ENCODE results near the gene ANGEL1.

Gene ANGEL1

DNA sequence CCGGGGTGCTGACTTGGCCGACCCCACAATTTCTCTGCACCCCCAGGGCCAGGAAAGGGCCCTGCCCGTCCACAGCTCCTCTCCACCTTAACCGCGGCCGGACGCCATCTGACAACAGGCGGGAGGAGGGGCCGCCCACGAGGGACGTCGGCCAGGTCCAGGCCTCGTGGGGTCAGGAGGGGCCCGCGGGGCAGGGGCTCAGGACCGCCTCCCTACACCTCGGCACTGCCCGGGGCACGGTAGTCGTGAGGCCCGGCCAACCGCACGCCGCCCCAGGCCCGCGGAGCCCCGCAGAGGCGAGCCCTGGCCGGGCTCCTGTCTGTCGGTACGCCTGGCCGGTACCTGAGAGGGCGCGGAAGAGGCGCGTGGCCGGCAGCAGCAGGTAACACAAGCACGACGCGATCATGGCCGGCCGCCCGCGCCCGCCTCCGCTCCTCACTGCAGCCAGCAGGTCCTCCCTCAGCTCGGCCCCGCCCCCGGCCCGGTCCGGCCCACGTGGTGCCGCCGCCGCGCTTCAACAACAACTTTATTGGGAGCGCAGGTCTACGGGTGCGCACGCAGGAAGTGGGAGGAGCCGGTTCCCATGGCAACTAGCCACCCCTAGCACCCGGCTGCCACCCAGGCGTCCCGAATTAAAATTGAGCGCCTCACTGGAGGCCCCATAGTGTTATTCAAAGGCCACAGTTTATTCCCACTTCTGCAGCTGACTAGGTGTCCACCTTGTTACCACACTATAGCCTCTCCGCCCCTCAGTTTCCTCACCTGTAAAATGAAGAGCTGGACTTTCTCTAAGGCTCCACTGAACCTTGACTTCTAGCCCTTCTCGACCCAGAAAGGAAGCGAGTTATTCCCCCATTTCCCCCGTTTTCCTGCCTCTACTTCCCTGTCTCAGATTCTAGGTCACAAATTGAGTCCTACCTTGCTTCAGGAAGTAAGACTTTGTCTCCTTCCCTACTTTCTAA, at the start of gene ANGEL1:
Gene ANGEL1, minus strand, starts transcription at position 461 of the 962 bp plus-strand sequence. Its CDS starts 55 bp downstream, at position 406.
- peak; percentile 64 for DNase-seq

DNA sequence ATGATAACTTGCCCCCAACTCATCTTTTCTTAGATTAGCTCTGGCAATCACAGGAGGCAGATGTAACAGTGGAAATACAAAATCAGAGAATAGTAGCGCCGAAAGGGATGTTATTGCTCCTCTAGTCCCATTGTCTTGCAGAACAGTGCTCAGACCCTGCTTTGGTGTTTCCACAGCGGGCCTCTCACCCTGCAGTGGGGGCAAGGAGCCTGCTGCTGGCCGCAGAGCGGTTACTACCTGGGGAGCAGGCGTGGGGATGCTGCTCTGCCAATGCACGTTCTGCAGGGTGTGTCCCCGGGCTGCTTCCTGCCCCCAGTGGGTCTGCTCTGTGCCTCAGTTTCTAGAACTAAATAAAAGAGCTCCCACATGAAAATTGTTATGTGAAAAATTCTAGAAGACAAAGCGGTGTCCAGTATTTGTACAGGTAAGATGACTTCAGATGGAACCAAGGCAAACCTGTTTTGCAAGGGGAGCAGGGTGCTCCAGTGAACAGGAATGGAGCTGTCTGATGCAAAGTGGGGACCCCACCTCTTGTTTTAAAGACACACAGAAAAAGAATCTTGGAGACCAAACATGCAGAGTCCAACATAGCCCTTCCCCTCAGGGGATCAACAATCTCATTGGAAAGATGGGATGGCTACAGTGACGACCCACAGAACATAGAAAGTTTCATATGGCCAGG, 49.0 kb upstream of the ANGEL1 start:
- no peak for DNase-seq

DNA sequence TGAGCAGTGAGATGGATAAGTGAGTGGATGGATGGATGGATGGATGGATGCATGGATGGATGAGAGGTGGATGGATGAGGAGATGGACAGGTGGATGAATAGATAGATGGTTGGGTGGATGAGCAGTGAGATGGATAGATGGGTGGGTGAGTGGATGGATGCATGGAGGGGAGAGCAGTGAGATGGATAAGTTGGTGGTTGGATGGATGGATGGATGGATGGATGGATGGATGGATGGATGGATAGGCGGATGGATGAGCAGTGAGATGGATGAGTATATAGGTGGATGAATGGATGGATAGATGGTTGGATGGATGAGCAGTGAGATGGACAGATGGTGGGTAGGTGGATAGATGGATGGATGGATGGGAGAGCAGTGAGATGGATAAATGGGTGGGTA, 44.1 kb upstream of the ANGEL1 start:
- DNase-seq: no peak

DNA sequence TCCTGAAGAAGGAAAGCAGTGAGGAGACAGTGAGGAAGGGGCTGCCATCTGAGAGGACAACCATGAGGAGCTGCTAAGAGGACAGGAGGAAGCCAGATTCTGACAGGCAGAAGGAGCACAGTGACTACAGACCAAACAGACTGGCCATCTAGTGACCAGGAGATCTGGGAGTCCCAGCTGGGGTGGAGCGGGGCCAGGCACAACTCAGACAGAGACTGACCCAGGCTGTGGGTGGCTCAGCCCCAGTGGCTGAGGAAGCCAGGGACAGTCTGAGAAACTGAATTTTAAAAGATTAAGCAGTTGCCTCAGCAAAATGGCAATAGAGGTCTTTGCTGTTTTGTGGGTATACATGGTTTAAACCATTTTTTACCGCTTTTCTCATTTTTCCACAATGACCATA, 42.4 kb upstream of the ANGEL1 start:
- no peak for DNase-seq

GRCh38 chr14:76848879-76849278, 36.2 kb upstream of the ANGEL1 start:
- DNase-seq: no peak

GRCh38 chr14:76846331-76847047, 33.8 kb upstream of the ANGEL1 start:
- DNase-seq: no peak

GRCh38 chr14:76844223-76844622, 31.5 kb upstream of the ANGEL1 start:
- no peak for DNase-seq

- DNase-seq: no peak
These were observed 29.7 kb upstream of the ANGEL1 start for GRCh38 chr14:76842414-76842813.

DNA sequence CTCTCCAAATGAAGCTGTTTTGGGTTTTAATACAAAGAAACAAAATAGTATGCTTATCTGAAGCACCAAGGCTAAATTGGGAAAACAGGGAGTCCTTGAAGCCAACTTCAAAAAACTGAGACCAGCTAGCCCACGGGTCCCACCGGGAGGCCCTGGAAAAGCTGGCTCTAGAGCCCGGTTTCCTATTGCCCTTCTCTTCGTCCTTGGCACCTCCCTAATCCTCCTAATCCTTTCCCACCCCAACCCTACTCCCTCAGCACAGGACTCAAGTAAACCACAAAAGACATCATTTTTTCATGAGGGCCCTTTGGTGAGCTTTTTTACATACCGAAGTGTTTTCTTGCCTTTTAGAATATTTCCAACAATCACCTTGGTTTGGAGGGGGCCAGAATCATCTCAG, 24.8 kb upstream of the ANGEL1 start:
- no peak for DNase-seq

DNA sequence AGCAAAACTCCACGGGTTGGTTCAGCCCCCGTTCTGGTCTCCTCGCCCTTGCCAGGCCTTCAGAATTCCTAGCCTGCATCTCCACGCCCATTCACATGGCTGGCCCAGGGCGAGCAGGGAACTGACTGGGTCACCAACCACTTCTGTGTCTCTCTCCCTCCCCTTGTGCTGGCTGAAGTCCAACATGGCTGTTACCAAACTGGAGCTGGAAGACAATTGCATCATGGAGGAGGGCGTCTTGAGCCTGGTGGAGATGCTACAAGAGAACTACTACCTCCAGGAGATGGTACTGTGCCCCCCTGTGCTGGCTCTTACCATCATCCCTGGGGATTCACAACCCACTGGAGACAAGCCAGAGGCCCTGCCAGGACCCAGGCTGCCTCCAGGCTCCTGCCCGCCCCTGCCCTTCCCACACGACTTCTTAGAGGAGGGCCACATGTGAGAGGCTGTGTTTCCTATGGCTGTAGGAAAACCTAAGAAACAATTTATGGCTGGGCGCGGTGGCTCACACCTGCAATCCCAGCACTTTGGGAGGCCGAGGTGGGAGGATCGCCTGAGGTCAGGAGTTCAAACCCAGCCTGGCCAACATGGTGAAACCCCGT, 23.4 kb upstream of the ANGEL1 start:
- no peak for DNase-seq

DNA sequence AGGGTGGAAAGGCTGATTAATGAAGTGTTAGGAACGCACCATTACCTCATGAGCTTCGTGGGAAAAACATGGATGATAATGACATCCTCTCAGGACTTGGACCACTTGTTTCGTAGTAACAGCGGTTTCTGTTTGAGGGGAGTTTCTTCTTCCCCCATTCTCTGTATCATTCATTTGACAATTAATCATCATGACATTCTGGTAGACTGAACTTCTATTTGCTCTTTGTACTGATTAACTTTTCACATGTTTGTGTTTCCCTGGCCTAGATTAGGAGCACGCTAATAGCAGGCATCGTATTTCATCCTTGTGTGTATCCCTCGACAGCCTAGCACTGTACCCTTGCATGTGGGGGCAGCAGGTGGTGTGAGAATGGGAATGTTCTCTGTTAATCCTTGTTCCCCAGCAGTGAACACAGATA, 21.6 kb upstream of the ANGEL1 start:
- no peak for DNase-seq

DNA sequence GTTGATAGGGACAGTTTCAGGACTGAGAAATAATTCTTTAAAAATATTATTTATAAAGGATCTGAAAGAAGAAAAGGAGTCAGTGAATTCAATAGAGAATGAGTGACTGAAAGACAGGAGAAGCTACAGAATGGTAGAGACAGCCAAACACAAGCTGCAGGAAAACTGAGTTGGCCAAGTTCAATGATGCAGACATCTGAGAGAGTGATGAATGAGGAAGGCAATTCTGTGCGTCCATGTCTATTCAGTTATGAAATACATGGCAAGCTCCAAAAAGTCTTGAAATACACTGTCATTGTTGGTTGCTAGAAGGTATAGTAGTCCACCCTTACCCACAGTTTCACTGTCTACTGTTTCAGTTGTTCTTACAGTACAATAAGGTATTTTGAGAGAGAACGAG, 20.3 kb upstream of the ANGEL1 start:
- no peak for DNase-seq

- DNase-seq: no peak
These were observed 19.9 kb upstream of the ANGEL1 start for GRCh38 chr14:76832503-76832988.

DNA sequence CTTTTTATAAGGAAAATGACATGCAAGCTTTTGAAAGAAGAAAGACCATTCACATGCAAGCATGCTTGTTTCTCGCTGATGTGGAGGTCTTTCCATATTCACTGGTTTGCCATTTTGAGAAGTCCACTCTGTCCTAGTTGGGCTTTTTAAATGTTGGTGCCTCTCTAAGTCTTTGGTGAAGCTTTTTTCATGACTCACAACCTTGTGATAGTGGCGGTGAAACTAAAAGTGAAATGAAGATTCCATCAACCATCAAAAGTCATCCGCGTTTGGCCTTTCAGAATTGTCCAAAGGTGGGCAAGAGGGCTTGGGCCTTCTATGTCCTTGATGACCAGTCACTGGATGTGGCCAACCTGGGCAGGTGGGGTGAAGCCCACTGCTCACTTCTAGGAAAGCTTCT, 17.9 kb upstream of the ANGEL1 start:
- DNase-seq: no peak

GRCh38 chr14:76829650-76830421, 17.2 kb upstream of the ANGEL1 start:
- DNase-seq: no peak

GRCh38 chr14:76829013-76829365, 16.3 kb upstream of the ANGEL1 start:
- DNase-seq: no peak

DNA sequence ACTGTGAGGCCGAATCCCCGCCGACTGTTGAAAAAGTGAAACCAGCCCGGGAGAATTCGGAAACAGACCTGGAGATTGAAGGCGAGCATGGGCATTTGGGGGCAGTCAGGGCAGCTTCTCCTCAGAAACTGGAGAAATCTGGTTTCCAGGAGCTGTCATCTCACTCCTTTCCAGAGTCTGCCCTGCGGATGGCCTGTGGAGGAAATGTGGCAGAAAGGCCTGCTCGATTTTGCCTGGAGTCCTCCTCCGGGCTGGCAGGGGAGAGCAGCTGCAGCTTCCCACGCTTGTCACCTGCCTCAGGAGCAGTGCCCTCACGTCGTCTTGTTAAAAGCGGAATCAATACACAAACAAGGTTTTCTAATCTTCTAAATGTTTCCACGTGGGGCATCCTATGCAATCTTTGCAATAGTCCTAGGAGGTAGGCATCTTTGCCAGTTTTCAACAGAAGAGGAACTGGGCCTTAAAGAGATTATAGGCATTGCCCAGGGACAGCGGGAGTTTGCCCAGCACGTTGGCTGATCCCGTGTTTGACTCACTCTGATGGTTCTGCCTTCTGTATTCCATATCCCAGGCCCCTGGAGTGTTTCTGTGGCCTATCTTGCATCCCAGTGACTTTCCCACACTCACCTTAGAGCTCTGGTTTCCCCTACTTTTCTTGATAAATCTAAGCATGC, 15.8 kb upstream of the ANGEL1 start:
- DNase-seq: no peak

DNA sequence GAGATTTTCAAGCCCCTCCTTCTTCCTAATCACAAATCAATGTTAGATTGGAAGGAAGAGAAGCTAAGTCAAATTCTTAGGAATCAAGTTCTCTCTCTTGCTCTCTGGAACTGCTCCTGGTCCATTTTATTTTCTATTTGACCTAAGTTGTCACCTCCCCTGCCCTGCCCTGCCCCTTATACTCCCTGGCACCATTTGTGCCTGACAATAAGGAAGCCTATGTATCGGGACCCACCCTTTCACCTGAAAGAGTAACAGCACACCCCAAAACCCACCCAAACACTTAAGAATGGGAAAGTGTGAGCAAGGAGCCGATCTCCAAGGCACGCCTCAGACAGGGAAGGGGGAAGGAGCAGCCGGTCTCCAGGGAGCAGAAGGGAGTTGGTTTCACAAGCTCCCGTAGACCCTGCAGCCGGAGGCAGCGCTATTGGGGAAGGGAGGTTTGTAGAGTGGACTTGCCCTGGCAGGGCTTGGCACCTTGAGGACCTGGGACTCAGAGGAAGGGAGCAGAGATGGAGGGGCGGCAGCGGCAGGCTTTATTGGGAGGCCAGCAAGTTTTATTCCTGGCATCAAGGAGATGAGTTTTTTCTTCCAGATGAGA, 15.1 kb upstream of the ANGEL1 start:
- no peak for DNase-seq

- DNase-seq: no peak
These were observed 13.4 kb upstream of the ANGEL1 start, which contains the start of gene LRRC74A for GRCh38 chr14:76826122-76826521. TSS of gene LRRC74A (plus strand) at chr14:76826408. CDS start at chr14:76826698, 290 bp downstream.

GRCh38 chr14:76820700-76821099, 8.0 kb upstream of the ANGEL1 start:
- DNase-seq: no peak
